ENCODE measurements around the gene P2RY12. TPM values are rescaled to one million over a fixed set of nuclear protein-coding genes. Genes with fewer than 3 reads are reported as not detected.
A peak's percentile ranks its signal among the peaks of the same experiment; 100 is the strongest.

Gene P2RY12
- total RNA-seq, 2 donors from 2014 or later, result 1.4 to 1.5 TPM

DNA sequence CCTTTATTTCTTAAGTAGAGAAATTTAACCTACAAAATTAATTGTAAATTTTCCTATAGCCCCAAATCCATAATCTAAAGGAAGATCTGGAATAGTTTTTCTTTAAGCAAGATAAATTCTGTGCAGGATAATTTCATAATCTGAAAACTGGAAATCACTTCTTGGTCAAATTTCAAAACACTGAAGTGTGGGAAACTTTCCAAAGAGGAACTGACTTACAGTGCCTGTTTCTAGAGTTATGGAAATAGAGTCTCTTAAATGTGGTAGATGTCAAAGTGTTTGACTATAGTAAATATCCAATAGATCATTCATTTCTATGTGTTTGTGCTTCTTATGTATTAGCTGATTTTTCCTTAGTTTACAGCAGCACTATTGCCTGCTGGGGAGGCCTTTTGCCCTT is 53.7 kb downstream of the P2RY12 start:
- H3K36me3 ChIP-seq, result no peaks in the 10 kb centered on the region
- TF ChIP-seq, protein P1, sequence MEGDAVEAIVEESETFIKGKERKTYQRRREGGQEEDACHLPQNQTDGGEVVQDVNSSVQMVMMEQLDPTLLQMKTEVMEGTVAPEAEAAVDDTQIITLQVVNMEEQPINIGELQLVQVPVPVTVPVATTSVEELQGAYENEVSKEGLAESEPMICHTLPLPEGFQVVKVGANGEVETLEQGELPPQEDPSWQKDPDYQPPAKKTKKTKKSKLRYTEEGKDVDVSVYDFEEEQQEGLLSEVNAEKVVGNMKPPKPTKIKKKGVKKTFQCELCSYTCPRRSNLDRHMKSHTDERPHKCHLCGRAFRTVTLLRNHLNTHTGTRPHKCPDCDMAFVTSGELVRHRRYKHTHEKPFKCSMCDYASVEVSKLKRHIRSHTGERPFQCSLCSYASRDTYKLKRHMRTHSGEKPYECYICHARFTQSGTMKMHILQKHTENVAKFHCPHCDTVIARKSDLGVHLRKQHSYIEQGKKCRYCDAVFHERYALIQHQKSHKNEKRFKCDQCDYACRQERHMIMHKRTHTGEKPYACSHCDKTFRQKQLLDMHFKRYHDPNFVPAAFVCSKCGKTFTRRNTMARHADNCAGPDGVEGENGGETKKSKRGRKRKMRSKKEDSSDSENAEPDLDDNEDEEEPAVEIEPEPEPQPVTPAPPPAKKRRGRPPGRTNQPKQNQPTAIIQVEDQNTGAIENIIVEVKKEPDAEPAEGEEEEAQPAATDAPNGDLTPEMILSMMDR (IDR thresholded peaks at IDR 0.05), result no peak
- no peak overlapping the region for H3K27ac ChIP-seq
- no peak for DNase-seq (ENCODE audit: low spot score)
- H3K9me3 ChIP-seq, result no peaks in the 10 kb centered on the region
- H3K4me1 ChIP-seq, result no peaks in the 10 kb centered on the region
- no peaks in the 10 kb centered on the region for H3K27me3 ChIP-seq
- H3K4me3 ChIP-seq, result no peak overlapping the region

DNA sequence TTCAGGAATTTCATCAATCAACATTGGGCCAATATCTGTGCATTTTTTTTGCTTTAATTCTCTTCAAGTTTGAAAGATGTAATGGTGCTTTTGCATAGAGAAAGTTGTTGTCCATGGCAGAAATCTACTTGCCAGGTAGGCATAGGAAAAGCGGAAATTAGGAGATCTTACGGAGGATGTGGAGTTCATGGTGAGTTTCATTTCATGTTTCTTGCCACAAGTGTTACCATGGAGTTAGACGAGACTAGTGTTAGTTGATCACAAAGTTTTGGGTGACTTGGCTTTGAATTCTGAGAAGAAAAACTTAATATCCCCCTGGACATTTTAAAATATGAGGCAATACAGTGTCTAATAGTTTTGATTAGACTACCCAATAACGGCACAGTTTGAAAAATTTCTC is 54.2 kb downstream of the P2RY12 start:
- no peaks in the 10 kb centered on the region for H3K9me3 ChIP-seq
- no peak for DNase-seq (ENCODE audit: low spot score)
- no peak overlapping the region for H3K4me3 ChIP-seq
- H3K36me3 ChIP-seq, result no peaks in the 10 kb centered on the region
- no peaks in the 10 kb centered on the region for H3K27me3 ChIP-seq
- no peak overlapping the region for H3K27ac ChIP-seq
- H3K4me1 ChIP-seq, result no peaks in the 10 kb centered on the region
- TF ChIP-seq, protein P1 (IDR thresholded peaks at IDR 0.05), result no peak

DNA sequence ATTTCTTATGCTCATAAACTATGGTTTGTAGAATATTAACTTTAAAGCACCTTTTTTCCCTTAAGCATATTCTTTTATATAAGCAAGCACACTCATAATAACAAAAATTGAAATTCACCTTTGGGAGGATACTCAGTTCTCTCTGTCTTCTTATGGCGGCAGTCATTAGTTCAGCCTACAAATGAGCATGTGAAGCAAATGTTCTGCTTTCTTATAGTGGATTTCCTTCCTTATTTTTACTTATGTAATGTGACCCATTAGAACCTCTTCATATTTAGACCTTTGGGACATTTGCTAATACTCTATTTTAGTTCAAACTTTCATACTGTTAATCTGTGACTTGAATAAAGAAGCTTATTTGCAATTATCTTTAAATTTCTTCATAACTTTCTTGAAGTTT is 55.2 kb downstream of the P2RY12 start, which contains the start of gene P2RY13:
P2RY13 (minus strand) TSS at position 187 of the 400 bp plus-strand sequence; CDS start at position 166, 21 bp downstream.
- Histone ChIP-seq H3K27me3 (no peaks in the 10 kb centered on the region), H3K27ac (no peak within 1 kb of the TSS), H3K4me3 (peak within 1 kb of the TSS in 1 of 2 donors; percentile 14), H3K36me3 (no peaks in the 10 kb centered on the region), H3K4me1 (no peaks in the 10 kb centered on the region), H3K9me3 (no peaks in the 10 kb centered on the region)
- no peak for DNase-seq (ENCODE audit: low spot score)
- TF ChIP-seq, protein P1 (IDR thresholded peaks at IDR 0.05), result no peak

DNA sequence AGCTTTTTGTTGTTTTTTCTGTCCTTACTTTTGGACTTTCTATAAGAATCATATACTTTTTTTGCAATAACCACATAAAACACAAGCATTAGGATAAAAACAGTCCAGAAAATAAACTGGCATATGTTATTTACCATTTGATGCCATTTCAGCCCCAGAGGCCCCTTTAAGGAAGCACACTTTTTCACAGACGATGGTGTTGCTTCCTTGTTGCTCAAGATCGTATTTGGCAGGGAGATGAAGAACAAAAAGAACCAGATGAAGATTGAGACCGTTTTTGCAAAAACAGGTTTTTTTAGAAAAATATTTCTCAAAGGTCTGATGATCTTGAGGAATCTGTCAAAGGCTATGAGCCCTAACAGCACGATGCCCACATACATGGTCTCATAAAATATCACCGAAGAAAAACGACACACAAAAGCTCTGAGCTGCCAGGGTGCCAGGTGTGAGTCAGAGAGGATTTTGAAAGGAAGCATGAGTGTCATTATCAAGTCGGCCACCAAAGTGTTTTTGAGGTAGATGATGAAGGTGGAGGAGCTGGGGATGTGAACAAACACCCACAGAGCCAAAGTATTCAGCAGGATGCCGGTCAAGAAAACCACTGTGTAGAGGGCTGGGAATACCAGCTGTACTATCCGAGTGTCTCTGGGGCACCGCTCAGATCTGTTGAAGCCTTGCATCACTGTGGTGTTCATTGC is 56.1 kb downstream of the P2RY12 start:
- Histone ChIP-seq H3K27ac (no peak overlapping the region), H3K4me1 (no peaks in the 10 kb centered on the region), H3K4me3 (peak overlapping the region in 1 of 2 donors; percentile 14), H3K9me3 (no peaks in the 10 kb centered on the region), H3K36me3 (no peaks in the 10 kb centered on the region), H3K27me3 (no peaks in the 10 kb centered on the region)
- TF ChIP-seq, protein P1 (IDR thresholded peaks at IDR 0.05), result no peak
- no peak for DNase-seq (ENCODE audit: low spot score)

DNA sequence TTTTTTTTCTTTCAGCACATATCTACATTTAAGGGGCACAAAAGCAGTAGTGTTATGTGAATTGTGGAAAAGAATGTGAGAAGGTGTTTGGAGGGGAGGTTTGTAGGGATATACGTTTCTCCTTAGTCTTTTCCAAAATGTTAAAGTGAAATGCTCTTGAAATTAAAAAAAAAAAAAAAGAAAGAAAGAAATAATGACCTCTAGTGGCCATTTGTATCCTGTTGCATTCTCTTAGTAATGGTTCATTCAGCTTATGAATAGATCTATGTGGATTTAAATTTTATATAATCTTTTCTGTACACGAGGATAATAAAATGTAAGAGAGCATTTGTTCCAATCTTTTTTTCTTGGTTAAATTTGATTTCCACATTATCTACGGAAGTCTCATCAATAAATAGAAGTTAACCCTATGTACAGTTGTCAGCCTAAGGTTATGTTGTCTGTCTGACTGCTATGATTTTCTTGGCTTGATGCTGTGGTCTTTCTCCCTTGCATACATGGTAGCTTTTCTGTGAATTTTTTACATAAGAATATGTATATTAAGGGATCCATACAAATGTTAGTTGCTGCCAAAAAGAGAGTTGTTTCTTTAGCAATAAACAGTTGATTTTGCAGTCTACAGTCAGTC is 56.9 kb downstream of the P2RY12 start:
- Histone ChIP-seq H3K4me1 (no peaks in the 10 kb centered on the region), H3K27ac (no peak overlapping the region), H3K36me3 (no peaks in the 10 kb centered on the region), H3K9me3 (no peaks in the 10 kb centered on the region), H3K27me3 (no peaks in the 10 kb centered on the region), H3K4me3 (no peak overlapping the region)
- TF ChIP-seq, protein P1 (IDR thresholded peaks at IDR 0.05), result peak; percentile 51 to 70
- DNase-seq (ENCODE audit: low spot score), result no peak
